Activated T-helper 1 cell treated with anti-CD3 and anti-CD28 coated beads, Interleukin-12 subunit alpha, Interleukin-12 subunit beta, Interleukin-2, Interleukin-4 antibody, amounts not matched to agents 30 ng/mL and 10 ng/mL and 1 ng/mL, durations not matched to agents 14 hours and 24 hours and 36 hours (primary cell): ENCODE measurements around the gene PLG. TPM values are rescaled to one million over a fixed set of nuclear protein-coding genes. Genes with fewer than 3 reads are reported as not detected.

ENCODE experiments used
- total RNA-seq: library from RNA; stranded (reverse); gene quantifications from 2 replicates; pipeline ENCODE4 v1.2.3, GENCODE V29; 2022

The PLG gene
- total RNA-seq, 1 donor from 2014 or later, result 0.60 TPM

Other genes starting within 250 kb of the PLG start
- gene LPA, start 38.0 kb upstream of the PLG start, total RNA-seq, result not detected in 2 replicates